ENCODE measurements around the gene ASAP2.

GRCh38 chr2:9258953-9259399 lies 52.4 kb downstream of the ASAP2 start:
- no peak for TF ChIP-seq POLR2AphosphoS5 (IDR thresholded peaks at IDR 0.05; ENCODE audit: low read depth, low read length)
- TF ChIP-seq TAF1 (IDR thresholded peaks at IDR 0.05; ENCODE audit: borderline replicate concordance, insufficient read depth, low read length), result no peak
- TF ChIP-seq SIN3A (IDR thresholded peaks at IDR 0.05; ENCODE audit: borderline replicate concordance, insufficient read depth, low read length), result no peak

Data from PFSK-1 (cell line).